Uterus (tissue), 2 donors: Measurements from ENCODE around the gene TGFBR1.

Source experiments
- CTCF ChIP-seq, 4 experiments: fragments of 200-600 bp in 2 of 4; fragments of 450-650 bp in 2 of 4; sonication (generic) in 2 of 4; IDR thresholded peaks; one replicate each; pipeline ENCODE4 v1.5.1; 2016 to 2019; ENCODE audit warnings: antibody characterized with exemption in 4 of 4, mild to moderate bottlenecking in 2 of 4, moderate library complexity in 1 of 4
- POLR2A ChIP-seq, 2 donors: fragments of 450-650 bp; IDR thresholded peaks; one replicate each; pipeline ENCODE4 v1.6.1; 2016; ENCODE audit warnings: antibody characterized with exemption in 2 of 2, mild to moderate bottlenecking in 1 of 2, moderate library complexity in 1 of 2

GRCh38 chr9:99181206-99181605 lies 76.3 kb downstream of the TGFBR1 start:
- no peak for TF ChIP-seq CTCF (IDR thresholded peaks at IDR 0.05)
- TF ChIP-seq POLR2A (IDR thresholded peaks at IDR 0.05): no peak
